Measurements from ENCODE around the gene P4HA2.

DNA sequence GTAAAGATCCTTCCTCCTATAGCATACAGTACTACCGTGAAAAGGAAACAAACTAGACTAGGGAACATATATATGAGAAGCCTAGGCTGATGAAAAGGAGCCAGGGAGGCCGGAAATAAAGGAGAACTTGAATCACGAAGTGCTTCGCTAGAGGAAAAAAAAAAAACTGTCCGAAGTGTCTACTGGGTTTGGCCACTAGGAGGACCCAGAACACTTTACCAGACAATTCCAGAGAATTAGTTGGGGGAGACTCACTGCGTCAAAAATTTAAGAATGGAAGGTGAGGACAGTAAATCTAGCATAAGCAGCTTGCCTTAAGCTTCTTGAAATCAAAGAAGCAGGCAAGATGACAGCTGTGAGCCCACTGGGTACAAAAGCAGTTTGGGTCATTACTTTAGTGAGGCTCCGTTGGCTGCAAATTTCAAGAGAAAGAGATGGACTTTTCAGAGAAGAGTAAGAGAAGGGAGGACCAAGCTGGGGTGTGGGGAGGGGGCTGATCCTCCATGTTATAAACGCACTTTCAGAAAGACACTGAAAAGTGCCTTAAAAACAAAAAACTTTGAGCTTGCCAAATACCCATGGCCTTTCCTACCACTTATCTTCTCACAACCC lies 47.4 kb downstream of the P4HA2 start:
- peak; percentile 78 for TF ChIP-seq CTCF (conservative IDR thresholded peaks at IDR 0.05; ENCODE audit: low read depth, low read length)
- TF ChIP-seq EZH2phosphoT487 (IDR thresholded peaks at IDR 0.05; ENCODE audit: borderline replicate concordance, low read length), result no peak
- no peak for TF ChIP-seq EZH2 (IDR thresholded peaks at IDR 0.05; ENCODE audit: low read length, unreplicated experiment)
